HEK293T (cell line): ENCODE results near the gene SLC2A13.

Source experiments
- CTCF ChIA-PET: fragments of 350-600 bp; formaldehyde crosslinking; extraction: SDS; loops from one replicate; lab custom pipeline; 2021; ENCODE audit warnings: antibody characterized with exemption, inconsistent platforms; lab: Yijun Ruan, JAX
- POLR2A ChIA-PET: fragments of 350-600 bp; formaldehyde crosslinking; extraction: SDS; loops from one replicate; lab custom pipeline; 2020; ENCODE audit warnings: antibody characterized with exemption, inconsistent platforms; lab: Yijun Ruan, JAX
- DNase-seq: peaks from one replicate; pipeline ENCODE4 v3.0.0; 2012; ENCODE audit warnings: mixed read lengths; ENCODE audit errors: extremely low spot score
- ARNT ChIP-seq: fragments of 450-650 bp; IDR thresholded peaks from 2 replicates; pipeline ENCODE4 v1.6.1; 2017; ENCODE audit warnings: mild to moderate bottlenecking
- BHLHE40 ChIP-seq: fragments of 450-650 bp; IDR thresholded peaks from 2 replicates; pipeline ENCODE4 v1.6.1; 2016; ENCODE audit warnings: mild to moderate bottlenecking, moderate library complexity, borderline replicate concordance
- CTBP1 ChIP-seq: fragments of 450-650 bp; IDR thresholded peaks from 2 replicates; pipeline ENCODE4 v1.6.1; 2016; ENCODE audit warnings: borderline replicate concordance
- ELF4 ChIP-seq: fragments of 450-650 bp; IDR thresholded peaks from 2 replicates; pipeline ENCODE4 v1.6.1; 2017; ENCODE audit warnings: antibody characterized with exemption
- FOXA1 ChIP-seq: fragments of 450-650 bp; IDR thresholded peaks from 2 replicates; pipeline ENCODE4 v1.6.1; 2016; ENCODE audit warnings: mild to moderate bottlenecking
- FOXK2 ChIP-seq: fragments of 450-650 bp; IDR thresholded peaks from 2 replicates; pipeline ENCODE4 v1.6.1; 2016; ENCODE audit warnings: mild to moderate bottlenecking
- FOXM1 ChIP-seq: fragments of 450-650 bp; IDR thresholded peaks from 2 replicates; pipeline ENCODE4 v1.6.1; 2017; ENCODE audit warnings: mild to moderate bottlenecking, borderline replicate concordance
- HDGF ChIP-seq: fragments of 450-650 bp; IDR thresholded peaks from 2 replicates; pipeline ENCODE4 v1.6.1; 2017; ENCODE audit warnings: antibody characterized with exemption, borderline replicate concordance
- L3MBTL2 ChIP-seq: fragments of 450-650 bp; conservative IDR thresholded peaks from 2 replicates; pipeline ENCODE4 v1.6.1; 2016; ENCODE audit warnings: mild to moderate bottlenecking
- LEF1 ChIP-seq: fragments of 450-650 bp; IDR thresholded peaks from 2 replicates; pipeline ENCODE4 v1.6.1; 2017; ENCODE audit warnings: mild to moderate bottlenecking, borderline replicate concordance
- NFRKB ChIP-seq: fragments of 450-650 bp; IDR thresholded peaks from 2 replicates; pipeline ENCODE4 v1.6.1; 2016; ENCODE audit warnings: mild to moderate bottlenecking, moderate library complexity
- SP1 ChIP-seq: fragments of 450-650 bp; IDR thresholded peaks from 2 replicates; pipeline ENCODE4 v1.6.1; 2017
- SUZ12 ChIP-seq: fragments of 450-650 bp; IDR thresholded peaks from 2 replicates; pipeline ENCODE4 v1.6.1; 2016; ENCODE audit warnings: mild to moderate bottlenecking
- TARDBP ChIP-seq: fragments of 450-650 bp; IDR thresholded peaks from 2 replicates; pipeline ENCODE4 v1.6.1; 2016
- ZNF384 ChIP-seq: fragments of 450-650 bp; IDR thresholded peaks from 2 replicates; pipeline ENCODE4 v1.6.1; 2016
- TF ChIP-seq, protein P1 (sequence below): fragments of 450-650 bp; IDR thresholded peaks from 2 replicates; pipeline ENCODE4 v1.6.1; 2016

The SLC2A13 gene

DNA sequence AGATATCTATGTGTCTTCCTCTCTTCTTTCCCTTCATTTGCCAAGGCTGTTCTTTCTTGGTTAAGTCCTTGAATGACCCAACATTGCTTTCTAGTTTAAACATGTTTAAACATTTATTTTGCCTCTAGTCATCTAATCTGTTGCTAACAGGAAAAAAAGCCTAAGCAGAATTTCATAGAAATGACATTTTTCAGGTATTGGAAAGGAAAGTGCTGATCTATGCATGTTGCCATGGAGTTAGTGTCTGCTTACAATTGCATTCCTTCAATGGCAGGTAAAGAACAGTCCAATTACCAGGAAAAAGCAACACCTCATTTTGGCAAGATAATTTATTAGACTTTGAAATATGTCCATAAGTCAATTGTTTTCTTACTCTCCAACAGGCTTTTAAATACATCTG is 21.5 kb upstream of the SLC2A13 start:
- DNase-seq, result no peak
- ChIA-PET POLR2A (no interaction called here), CTCF (no interaction called here)
- TF ChIP-seq LEF1, result no peak
- no peak for TF ChIP-seq HDGF
- no peak for TF ChIP-seq L3MBTL2
- no peak for TF ChIP-seq TARDBP
- no peak for TF ChIP-seq ZNF384
- TF ChIP-seq, protein P1, sequence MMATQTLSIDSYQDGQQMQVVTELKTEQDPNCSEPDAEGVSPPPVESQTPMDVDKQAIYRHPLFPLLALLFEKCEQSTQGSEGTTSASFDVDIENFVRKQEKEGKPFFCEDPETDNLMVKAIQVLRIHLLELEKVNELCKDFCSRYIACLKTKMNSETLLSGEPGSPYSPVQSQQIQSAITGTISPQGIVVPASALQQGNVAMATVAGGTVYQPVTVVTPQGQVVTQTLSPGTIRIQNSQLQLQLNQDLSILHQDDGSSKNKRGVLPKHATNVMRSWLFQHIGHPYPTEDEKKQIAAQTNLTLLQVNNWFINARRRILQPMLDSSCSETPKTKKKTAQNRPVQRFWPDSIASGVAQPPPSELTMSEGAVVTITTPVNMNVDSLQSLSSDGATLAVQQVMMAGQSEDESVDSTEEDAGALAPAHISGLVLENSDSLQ, result no peak
- TF ChIP-seq ELF4, result no peak
- TF ChIP-seq FOXA1, result no peak
- no peak for TF ChIP-seq SP1
- no peak for TF ChIP-seq FOXK2
- no peak for TF ChIP-seq FOXM1
- TF ChIP-seq ARNT, result no peak
- TF ChIP-seq BHLHE40, result no peak
- no peak for TF ChIP-seq SUZ12

DNA sequence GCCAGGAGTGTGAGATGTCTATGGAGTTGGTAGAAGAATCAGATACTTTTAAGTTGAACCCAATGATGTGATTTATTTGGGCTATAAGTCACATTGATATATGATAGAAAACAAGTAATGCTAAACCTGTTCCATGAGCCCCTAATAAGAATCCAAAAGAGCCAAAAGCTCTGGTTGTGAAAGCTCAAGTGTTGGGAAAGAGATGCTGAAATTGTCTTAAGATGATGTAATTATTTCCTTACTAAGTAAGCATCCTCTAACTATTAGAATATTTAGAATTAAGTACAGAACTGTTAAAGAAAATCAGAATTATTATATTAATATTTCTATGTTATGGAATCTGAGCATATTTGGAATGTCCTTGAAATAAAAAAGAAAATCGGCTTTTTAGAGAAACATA is 17.6 kb upstream of the SLC2A13 start:
- POLR2A ChIA-PET, result no interaction called here
- no peak for DNase-seq
- CTCF ChIA-PET, result interaction anchor here (1.3 kb wide), 1 partner anchor 112 kb away, joined by 4 read pairs; no protein-coding TSS in a partner anchor
- TF ChIP-seq SUZ12 (no peak), FOXM1 (no peak), SP1 (no peak), ARNT (no peak), FOXK2 (no peak), HDGF (no peak), CTBP1 (no peak), L3MBTL2 (no peak)
- TF ChIP-seq, protein P1, result no peak

DNA sequence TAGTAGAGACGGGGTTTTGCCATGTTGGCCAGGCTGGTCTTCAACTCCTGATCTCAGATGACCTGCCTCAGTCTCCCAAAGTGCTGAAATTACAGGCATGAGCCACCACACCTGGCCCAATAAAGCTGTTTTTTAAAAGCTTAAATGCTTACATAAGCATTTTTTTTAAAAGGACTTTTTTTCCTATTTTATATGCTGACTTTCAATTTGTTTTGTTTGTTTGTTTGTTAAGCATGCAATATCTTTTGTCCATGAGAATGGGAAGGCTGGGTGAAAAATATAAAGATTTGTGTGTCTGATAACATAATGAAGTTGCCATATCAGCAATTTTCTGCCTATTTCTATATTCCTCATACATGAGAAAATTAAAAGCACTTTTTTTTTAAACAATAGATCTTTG is 17.0 kb upstream of the SLC2A13 start:
- DNase-seq, result no peak
- POLR2A ChIA-PET, result no interaction called here
- CTCF ChIA-PET, result no interaction called here
- no peak for TF ChIP-seq NFRKB
- TF ChIP-seq L3MBTL2, result no peak
- TF ChIP-seq LEF1, result no peak
- no peak for TF ChIP-seq FOXM1
- TF ChIP-seq CTBP1, result no peak

DNA sequence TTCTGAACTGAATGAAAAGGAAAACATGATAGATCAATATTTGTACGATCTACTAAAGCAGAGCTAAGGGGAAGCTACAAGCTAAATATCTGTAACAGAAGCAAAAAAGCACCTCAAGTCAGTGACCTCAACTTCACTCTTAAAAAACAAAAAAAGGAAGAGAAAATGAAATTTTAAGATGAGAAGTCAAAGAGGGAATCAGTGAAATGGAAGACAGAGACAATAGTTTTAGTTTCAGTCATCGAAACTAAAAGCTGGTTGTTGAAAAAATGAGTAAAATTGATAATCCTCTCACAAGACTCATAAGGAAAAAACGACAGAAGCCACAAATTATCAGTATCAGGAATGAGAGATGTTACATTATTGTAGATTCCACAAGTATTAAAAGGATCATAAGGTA is 11.9 kb upstream of the SLC2A13 start:
- ChIA-PET POLR2A (interaction anchor here (0.6 kb wide), 1 partner anchor 250 kb away, joined by 3 read pairs; no protein-coding TSS in a partner anchor), CTCF (interaction anchor here (1.5 kb wide), 1 partner anchor 11 kb away, joined by 4 read pairs; the partner anchor contains the start of gene SLC2A13)
- DNase-seq, result no peak
- TF ChIP-seq CTBP1, result no peak
- no peak for TF ChIP-seq ARNT
- TF ChIP-seq FOXK2, result no peak
- no peak for TF ChIP-seq SP1
- no peak for TF ChIP-seq ZNF384

DNA sequence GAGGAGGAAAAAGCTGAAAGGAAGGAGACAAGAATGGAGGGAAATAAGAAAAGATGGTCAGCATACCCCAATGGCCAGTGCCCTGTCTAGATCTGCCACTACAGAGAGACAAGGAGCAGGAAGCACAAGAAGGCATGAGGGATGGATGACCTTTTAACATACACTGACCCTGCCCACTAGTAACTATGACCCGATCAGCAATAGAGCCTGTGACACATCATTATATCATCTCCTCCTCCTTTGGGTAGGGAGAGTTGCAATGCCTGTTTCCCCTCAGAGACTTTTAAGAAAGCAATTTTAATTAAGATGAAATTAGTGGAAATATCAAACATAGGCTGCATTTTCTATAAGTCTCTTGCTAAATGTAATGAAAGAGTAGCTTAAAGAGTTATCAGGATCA is 4.7 kb upstream of the SLC2A13 start:
- POLR2A ChIA-PET, result no interaction called here
- TF ChIP-seq FOXM1 (no peak), ARNT (no peak), BHLHE40 (no peak), ZNF384 (no peak), LEF1 (no peak), SP1 (no peak), FOXA1 (no peak), SUZ12 (no peak), ELF4 (no peak), TARDBP (no peak), FOXK2 (no peak), CTBP1 (no peak), NFRKB (no peak), L3MBTL2 (no peak), HDGF (no peak)
- TF ChIP-seq, protein P1, result no peak
- DNase-seq, result no peak
- CTCF ChIA-PET, result interaction anchor here (0.7 kb wide), 1 partner anchor 204 kb away, joined by 3 read pairs; no protein-coding TSS in a partner anchor

DNA sequence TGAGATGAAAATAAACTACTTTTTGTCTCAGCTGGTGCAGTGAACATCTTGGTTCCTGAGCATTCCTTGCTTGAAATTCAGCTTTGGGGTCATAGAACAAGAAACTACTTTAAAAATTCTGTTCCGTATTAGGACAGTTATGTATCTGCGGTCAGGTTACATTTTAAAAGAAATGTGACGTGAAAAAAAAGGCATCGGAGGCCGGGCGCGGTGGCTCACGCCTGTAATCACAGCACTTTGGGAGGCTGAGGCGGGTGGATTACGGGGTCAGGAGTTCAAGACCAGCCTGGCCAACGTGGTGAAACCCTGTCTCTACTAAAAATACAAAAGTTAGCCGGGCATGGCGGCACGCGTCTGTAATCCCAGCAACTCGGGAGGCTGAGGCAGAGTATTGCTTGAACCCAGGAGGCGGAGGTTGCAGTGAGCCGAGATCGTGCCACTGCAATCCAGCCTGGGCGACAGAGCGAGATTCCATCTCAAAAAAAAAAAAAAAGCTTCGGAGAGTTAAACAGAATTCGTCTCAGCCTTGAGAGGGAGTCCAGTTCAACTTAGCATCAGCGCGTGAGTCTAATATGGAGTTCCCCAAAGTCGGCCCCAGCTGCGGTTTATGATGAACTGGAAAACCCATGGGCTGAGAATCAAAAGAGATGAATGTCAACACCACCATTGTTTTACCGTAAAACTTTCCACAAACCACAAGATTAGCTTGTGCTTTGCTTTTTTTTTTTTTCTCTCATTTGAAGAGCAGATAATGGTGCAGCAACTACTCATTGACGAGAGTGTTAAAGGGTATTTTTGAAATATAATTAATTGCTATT is 2.1 kb upstream of the SLC2A13 start:
- ChIA-PET POLR2A (no interaction called here), CTCF (interaction anchor here (0.7 to 0.9 kb wide), 3 partner anchors 97 to 277 kb away, joined by 3 to 4 read pairs (median 4); no protein-coding TSS in a partner anchor)
- no peak for DNase-seq
- no peak for TF ChIP-seq TARDBP
